Body of pancreas (tissue), 4 donors: ENCODE measurements around the gene AP1S2. TPM values are rescaled to one million over a fixed set of nuclear protein-coding genes. Genes with fewer than 3 reads are reported as not detected.

ENCODE experiments used
- ATAC-seq: fragments of 150-250 bp; one replicate; pipeline ENCODE4 v1.9.1; 2016
- DNase-seq, 4 donors: peaks; one replicate each; pipeline ENCODE4 v3.0.0-alpha.2; 2019
- H3K27ac ChIP-seq, 4 donors: fragments of 200-600 bp; sonication (generic); 1 replicate in 3 of 4; 2 replicates in 1 of 4; pipeline versions ENCODE4 v1.5.1 to v1.6.1; 2016 to 2019; ENCODE audit warnings: mild to moderate bottlenecking in 1 of 4, mixed read lengths in 1 of 4, moderate library complexity in 1 of 4
- H3K27me3 ChIP-seq, 2 donors: fragments of 200-600 bp; sonication (generic); one replicate each; pipeline ENCODE4 v1.6.0; 2016; ENCODE audit warnings: mild to moderate bottlenecking in 1 of 2
- H3K36me3 ChIP-seq, 2 donors: fragments of 200-600 bp; sonication (generic); replicated peaks in 1 of 2; 2 replicates each; pipeline ENCODE4 v1.5.1; 2016; ENCODE audit warnings: low read depth in 2 of 2; ENCODE audit not compliant: insufficient read depth in 1 of 2
- H3K4me1 ChIP-seq: fragments of 200-600 bp; sonication (generic); one replicate; pipeline ENCODE4 v1.6.0; 2016
- H3K4me3 ChIP-seq, 2 donors: fragments of 200-600 bp; sonication (generic); 1 replicate in 1 of 2; 2 replicates in 1 of 2; pipeline ENCODE4 v1.5.1; 2016 to 2019
- H3K9me3 ChIP-seq, 3 donors: fragments of 200-600 bp; sonication (generic); 1 replicate in 2 of 3; 2 replicates in 1 of 3; pipeline ENCODE4 v1.5.1; 2016
- CTCF ChIP-seq, 7 experiments: fragments of 450-650 bp in 4 of 7; fragments of 200-600 bp in 3 of 7; sonication (generic) in 3 of 7; IDR thresholded peaks; one replicate each; pipeline ENCODE4 v1.5.1; 2016 to 2019; ENCODE audit warnings: antibody characterized with exemption in 7 of 7
- POLR2A ChIP-seq, 3 donors: fragments of 450-650 bp; IDR thresholded peaks; one replicate each; pipeline ENCODE4 v1.6.1; 2016; ENCODE audit warnings: antibody characterized with exemption in 3 of 3, mild to moderate bottlenecking in 2 of 3
- whole genome bisulfite sequencing, 2 donors: methylation state at CpG; one replicate each; pipeline ENCODE4 v1.1.5; 2017; 5-methylcytosine and 5-hydroxymethylcytosine counted together
- intact Hi-C: fragments of 100-400 bp; cut with DNase I; formaldehyde crosslinking; loops from one replicate; pipeline ENCODE4 v1.15.1; 2023
- total RNA-seq, 2 donors: library from RNA; depleted of rRNA; stranded (reverse); fragments of >200 nt; gene quantifications; one replicate each; pipeline ENCODE4 v1.1.0, GENCODE V29; 2016

The AP1S2 gene
- total RNA-seq = 10 to 100 TPM in 1 of 2 donors, 1 to 10 TPM in 1; 7.6 to 11.7 TPM

GRCh38 chrX:15854712-15855567 is at the start of gene AP1S2:
Gene AP1S2, minus strand, starts transcription at chrX:15854813. Its CDS starts 2,289 bp downstream, at chrX:15852524.
- H3K9me3 ChIP-seq = no peaks in the 10 kb centered on the region
- intact Hi-C loops = no loop called here
- no peaks in the 10 kb centered on the region for H3K36me3 ChIP-seq
- H3K4me1 ChIP-seq = no peaks in the 10 kb centered on the region
- WGBS, 2 donors = 1% methylated on average over 16 to 68 of the region's 85 CpGs
- DNase-seq (peak; percentile 90 to 95 (median 93)), ATAC-seq (peak; percentile 95)
- peak within 1 kb of the TSS; percentile 50 to 62 for H3K4me3 ChIP-seq
- TF ChIP-seq POLR2A (IDR thresholded peaks at IDR 0.05) (peak; percentile 48 to 81 (median 77)), CTCF (IDR thresholded peaks at IDR 0.05) (no peak)
- no peaks in the 10 kb centered on the region for H3K27me3 ChIP-seq
- H3K27ac ChIP-seq = peak within 1 kb of the TSS; percentile 60 to 92 (median 86)

- TF ChIP-seq POLR2A (IDR thresholded peaks at IDR 0.05) (no peak), CTCF (IDR thresholded peaks at IDR 0.05) (no peak)
These were observed 48.6 kb upstream of the AP1S2 start for GRCh38 chrX:15903186-15903681.

GRCh38 chrX:15895334-15895733 is 40.7 kb upstream of the AP1S2 start:
- no peak for ATAC-seq
- 84 to 85% methylated on average over 4 of the region's 4 CpGs for WGBS, 2 donors
- intact Hi-C loops = no loop called here

More at GRCh38 chrX:15903186-15903681, 48.6 kb upstream of the AP1S2 start:
- DNase-seq (no peak), ATAC-seq (no peak)
- H3K9me3 ChIP-seq = no peaks in the 10 kb centered on the region
- WGBS, 2 donors = 73 to 89% methylated on average over 4 to 5 of the region's 5 CpGs
- no peaks in the 10 kb centered on the region for H3K4me1 ChIP-seq
- intact Hi-C loops = no loop called here
- H3K27me3 ChIP-seq = no peaks in the 10 kb centered on the region
- H3K36me3 ChIP-seq = no peaks in the 10 kb centered on the region
- H3K4me3 ChIP-seq = no peak overlapping the region
- no peak overlapping the region for H3K27ac ChIP-seq

GRCh38 chrX:15894724-15895123 is 40.1 kb upstream of the AP1S2 start:
- Histone ChIP-seq H3K27me3 (no peaks in the 10 kb centered on the region), H3K4me1 (no peaks in the 10 kb centered on the region), H3K4me3 (no peak overlapping the region), H3K36me3 (no peaks in the 10 kb centered on the region), H3K27ac (no peak overlapping the region), H3K9me3 (no peaks in the 10 kb centered on the region)
- intact Hi-C loops = no loop called here
- WGBS, 2 donors = 45% methylated on average over 3 of the region's 3 CpGs
- ATAC-seq (no peak), DNase-seq (no peak)
- TF ChIP-seq CTCF (IDR thresholded peaks at IDR 0.05) (no peak), POLR2A (IDR thresholded peaks at IDR 0.05) (no peak)

More at GRCh38 chrX:15895334-15895733, 40.7 kb upstream of the AP1S2 start:
- H3K4me3 ChIP-seq = no peak overlapping the region
- DNase-seq = no peak
- H3K4me1 ChIP-seq = no peaks in the 10 kb centered on the region
- H3K9me3 ChIP-seq = no peaks in the 10 kb centered on the region
- TF ChIP-seq CTCF (IDR thresholded peaks at IDR 0.05) (no peak), POLR2A (IDR thresholded peaks at IDR 0.05) (no peak)
- no peaks in the 10 kb centered on the region for H3K36me3 ChIP-seq
- H3K27ac ChIP-seq = no peak overlapping the region
- H3K27me3 ChIP-seq = no peaks in the 10 kb centered on the region
